Neural progenitor cell (in vitro differentiated cells): ENCODE results near the gene HSD11B2. TPM values are rescaled to one million over a fixed set of nuclear protein-coding genes. Genes with fewer than 3 reads are reported as not detected.

Source experiments
- DNase-seq: peaks from one replicate; pipeline ENCODE4 v3.0.0-alpha.2; 2016; ENCODE audit warnings: low spot score
- H2AFZ ChIP-seq: fragments of 200-600 bp; sonication (generic); replicated peaks from 2 replicates; pipeline ENCODE4 v1.6.1; 2016; ENCODE audit warnings: antibody characterized with exemption
- H3F3A ChIP-seq: fragments of 200-600 bp; sonication (generic); 2 replicates; pipeline ENCODE4 v1.6.1; 2016; ENCODE audit warnings: antibody characterized with exemption, low read depth
- H3K27ac ChIP-seq: fragments of 200-600 bp; sonication (generic); 2 replicates; pipeline ENCODE4 v1.5.1; 2016; ENCODE audit warnings: mild to moderate bottlenecking
- H3K27me3 ChIP-seq: fragments of 200-600 bp; sonication (generic); 2 replicates; pipeline ENCODE4 v1.6.1; 2016; ENCODE audit warnings: mild to moderate bottlenecking, moderate library complexity
- H3K36me3 ChIP-seq: fragments of 200-600 bp; sonication (generic); 2 replicates; pipeline ENCODE4 v1.5.1; 2016
- H3K4me1 ChIP-seq: fragments of 200-600 bp; sonication (generic); 2 replicates; pipeline ENCODE4 v1.6.1; 2016; ENCODE audit warnings: mixed run types
- H3K4me2 ChIP-seq: fragments of 200-600 bp; sonication (generic); 2 replicates; pipeline ENCODE4 v1.6.1; 2016
- H3K4me3 ChIP-seq: fragments of 200-600 bp; sonication (generic); 2 replicates; pipeline ENCODE4 v1.5.1; 2016
- H3K79me2 ChIP-seq: fragments of 200-600 bp; sonication (generic); 2 replicates; pipeline ENCODE4 v1.6.1; 2016; ENCODE audit warnings: low read depth
- H3K9ac ChIP-seq: fragments of 200-600 bp; sonication (generic); 2 replicates; pipeline ENCODE4 v1.6.1; 2016
- H3K9me3 ChIP-seq: fragments of 200-600 bp; sonication (generic); 2 replicates; pipeline ENCODE4 v1.5.1; 2016; ENCODE audit warnings: low read depth
- H4K20me1 ChIP-seq: fragments of 200-600 bp; sonication (generic); 2 replicates; pipeline ENCODE4 v1.6.1; 2016; ENCODE audit warnings: low read depth
- H3K27ac Mint-ChIP-seq: 3 replicates; pipeline ENCODE4 v1.8.0; 2021; ENCODE audit warnings: mixed read lengths
- H3K27me3 Mint-ChIP-seq: 2 replicates; pipeline ENCODE4 v1.8.0; 2022; ENCODE audit warnings: low read depth, mild to moderate bottlenecking, inconsistent platforms, moderate library complexity, mixed read lengths; ENCODE audit not compliant: insufficient read depth
- H3K36me3 Mint-ChIP-seq: 3 replicates; pipeline ENCODE4 v1.8.0; 2021; ENCODE audit warnings: mixed read lengths
- H3K4me1 Mint-ChIP-seq: 3 replicates; pipeline ENCODE4 v1.8.0; 2021; ENCODE audit warnings: mixed read lengths
- H3K4me3 Mint-ChIP-seq: 3 replicates; pipeline ENCODE4 v1.8.0; 2021; ENCODE audit warnings: mild to moderate bottlenecking, moderate library complexity, mixed read lengths
- H3K9me3 Mint-ChIP-seq: 3 replicates; pipeline ENCODE4 v1.8.0; 2020; ENCODE audit warnings: mixed read lengths
- EZH2 ChIP-seq: fragments of 200-600 bp; sonication (generic); IDR thresholded peaks from 2 replicates; pipeline ENCODE4 v1.6.1; 2017; ENCODE audit warnings: antibody characterized with exemption, mild to moderate bottlenecking, moderate library complexity
- EZH2phosphoT487 ChIP-seq: fragments of 200-600 bp; sonication (generic); IDR thresholded peaks from 2 replicates; pipeline ENCODE4 v1.6.1; 2017; ENCODE audit warnings: antibody characterized with exemption
- total RNA-seq: library from RNA; depleted of rRNA; stranded (reverse); fragments of >200 nt; gene quantifications from 2 replicates; pipeline ENCODE4 v1.2.3, GENCODE V29; 2015; ENCODE audit warnings: low replicate concordance
- TF ChIP-seq, protein P1 (sequence below): fragments of 200-600 bp; sonication (generic); IDR thresholded peaks from 2 replicates; pipeline ENCODE4 v1.5.1; 2017; ENCODE audit warnings: antibody characterized with exemption, mild to moderate bottlenecking

HSD11B2 gene
- total RNA-seq = 1.6 TPM in 1 of 2 replicates, not detected in the other

DNA sequence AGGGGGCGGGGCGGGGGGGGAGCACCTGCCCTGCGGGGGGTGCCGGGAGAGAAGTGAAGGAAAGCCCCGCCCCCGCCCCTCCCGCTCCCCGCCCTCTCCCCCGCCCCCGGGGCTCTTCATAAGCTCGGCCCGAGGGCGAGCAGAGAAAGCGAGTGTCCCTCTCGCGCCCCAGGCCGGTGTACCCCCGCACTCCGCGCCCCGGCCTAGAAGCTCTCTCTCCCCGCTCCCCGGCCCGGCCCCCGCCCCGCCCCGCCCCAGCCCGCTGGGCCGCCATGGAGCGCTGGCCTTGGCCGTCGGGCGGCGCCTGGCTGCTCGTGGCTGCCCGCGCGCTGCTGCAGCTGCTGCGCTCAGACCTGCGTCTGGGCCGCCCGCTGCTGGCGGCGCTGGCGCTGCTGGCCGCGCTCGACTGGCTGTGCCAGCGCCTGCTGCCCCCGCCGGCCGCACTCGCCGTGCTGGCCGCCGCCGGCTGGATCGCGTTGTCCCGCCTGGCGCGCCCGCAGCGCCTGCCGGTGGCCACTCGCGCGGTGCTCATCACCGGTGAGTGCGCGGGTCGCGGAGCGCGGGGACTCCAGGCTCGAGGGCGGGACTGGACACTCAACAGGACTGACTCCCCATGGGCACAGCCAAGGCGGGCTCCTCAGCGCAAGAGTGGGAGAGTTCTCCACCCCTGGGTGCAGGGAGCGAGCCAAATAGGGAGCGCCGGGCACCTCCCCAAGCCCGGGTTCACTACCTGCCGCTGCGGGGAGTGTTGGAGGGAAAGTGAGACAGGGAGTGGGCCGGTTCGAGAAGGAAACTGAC lies at the start of gene HSD11B2:
Gene HSD11B2, plus strand, starts transcription at position 145 of the 798 bp plus-strand sequence. Its CDS starts 128 bp downstream, at position 273.
- H2AFZ ChIP-seq = peak within 1 kb of the TSS; percentile 88
- H3K9me3 ChIP-seq = no peaks in the 10 kb centered on the region
- Mint-ChIP-seq H3K9me3 (no peaks in the 10 kb centered on the region), H3K36me3 (no peaks in the 10 kb centered on the region), H3K27me3 (peaks cover 39% of the 10 kb centered on the region), H3K4me3 (peak within 1 kb of the TSS; percentile 84), H3K4me1 (peaks cover 28% of the 10 kb centered on the region), H3K27ac (no peak within 1 kb of the TSS)
- H3K4me1 ChIP-seq = peaks cover 18% of the 10 kb centered on the region
- H3K79me2 ChIP-seq = no peaks in the 10 kb centered on the region
- no peak for TF ChIP-seq EZH2phosphoT487
- TF ChIP-seq, protein P1, sequence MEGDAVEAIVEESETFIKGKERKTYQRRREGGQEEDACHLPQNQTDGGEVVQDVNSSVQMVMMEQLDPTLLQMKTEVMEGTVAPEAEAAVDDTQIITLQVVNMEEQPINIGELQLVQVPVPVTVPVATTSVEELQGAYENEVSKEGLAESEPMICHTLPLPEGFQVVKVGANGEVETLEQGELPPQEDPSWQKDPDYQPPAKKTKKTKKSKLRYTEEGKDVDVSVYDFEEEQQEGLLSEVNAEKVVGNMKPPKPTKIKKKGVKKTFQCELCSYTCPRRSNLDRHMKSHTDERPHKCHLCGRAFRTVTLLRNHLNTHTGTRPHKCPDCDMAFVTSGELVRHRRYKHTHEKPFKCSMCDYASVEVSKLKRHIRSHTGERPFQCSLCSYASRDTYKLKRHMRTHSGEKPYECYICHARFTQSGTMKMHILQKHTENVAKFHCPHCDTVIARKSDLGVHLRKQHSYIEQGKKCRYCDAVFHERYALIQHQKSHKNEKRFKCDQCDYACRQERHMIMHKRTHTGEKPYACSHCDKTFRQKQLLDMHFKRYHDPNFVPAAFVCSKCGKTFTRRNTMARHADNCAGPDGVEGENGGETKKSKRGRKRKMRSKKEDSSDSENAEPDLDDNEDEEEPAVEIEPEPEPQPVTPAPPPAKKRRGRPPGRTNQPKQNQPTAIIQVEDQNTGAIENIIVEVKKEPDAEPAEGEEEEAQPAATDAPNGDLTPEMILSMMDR = peak; percentile 21
- no peak within 1 kb of the TSS for H3K9ac ChIP-seq
- H3K4me2 ChIP-seq = peak within 1 kb of the TSS; percentile 94
- no peaks in the 10 kb centered on the region for H4K20me1 ChIP-seq
- H3K4me3 ChIP-seq = peak within 1 kb of the TSS; percentile 59
- H3F3A ChIP-seq = peaks cover 13% of the 10 kb centered on the region
- no peak within 1 kb of the TSS for H3K27ac ChIP-seq
- H3K27me3 ChIP-seq = peaks cover 54% of the 10 kb centered on the region
- no peaks in the 10 kb centered on the region for H3K36me3 ChIP-seq
- peak; percentile 91 for DNase-seq

DNA sequence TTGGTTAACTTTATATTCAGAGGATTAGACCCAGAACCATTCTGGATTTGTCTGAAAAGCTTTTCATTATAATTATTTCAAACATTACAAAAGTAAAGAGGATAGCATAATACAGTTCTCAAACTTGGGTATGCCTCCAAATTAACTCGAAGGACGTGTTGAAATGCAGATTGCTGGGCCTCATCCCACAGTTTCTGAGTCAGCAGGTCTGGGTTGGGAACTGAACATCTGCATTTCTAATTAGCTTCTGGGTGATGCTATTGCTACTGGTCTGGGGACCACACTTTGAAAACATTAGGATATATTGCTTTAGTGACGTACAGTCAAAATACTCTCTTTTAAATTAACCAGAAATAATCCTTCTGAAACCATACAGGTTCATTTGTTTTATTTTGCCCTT lies 47.6 kb upstream of the HSD11B2 start:
- H3K27ac Mint-ChIP-seq = no peak overlapping the region
- H3K4me3 Mint-ChIP-seq = no peak overlapping the region

DNA sequence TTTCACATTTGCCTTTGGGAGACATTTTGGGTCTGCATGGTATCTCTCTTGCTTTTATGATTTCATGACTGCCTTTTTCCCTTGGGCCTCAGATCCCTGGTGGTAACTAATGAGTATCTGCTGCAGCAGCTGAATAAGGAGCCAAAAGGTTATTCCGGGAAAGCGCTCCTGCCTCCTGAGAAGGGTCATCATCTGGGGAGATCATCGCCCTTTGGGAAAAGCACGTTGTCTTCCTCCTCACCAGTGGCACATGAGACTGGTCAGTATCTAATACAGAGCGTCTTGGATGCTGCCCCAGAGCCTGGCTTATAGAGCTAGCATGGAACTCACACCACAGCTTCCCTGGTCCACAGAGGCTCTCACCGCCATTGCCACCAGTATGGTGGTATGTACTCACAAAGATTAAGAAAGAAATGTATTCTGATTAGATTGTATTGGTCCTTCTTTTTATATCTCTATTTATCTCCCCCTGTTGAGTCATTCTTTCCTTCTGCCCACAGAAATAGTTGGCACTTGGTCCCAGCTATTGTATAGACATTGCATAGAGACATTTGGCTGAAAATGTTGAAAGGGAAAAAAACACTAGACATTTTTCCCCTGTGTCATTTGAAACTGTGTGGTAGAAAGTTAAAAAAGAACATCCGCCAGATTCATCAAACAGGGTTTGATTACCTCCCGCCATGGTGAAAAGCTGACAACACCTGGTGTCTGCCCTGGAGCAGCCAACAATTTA lies 46.0 kb upstream of the HSD11B2 start:
- Histone ChIP-seq H3K9me3 (no peaks in the 10 kb centered on the region), H2AFZ (no peak overlapping the region), H3K79me2 (no peaks in the 10 kb centered on the region), H3K36me3 (no peaks in the 10 kb centered on the region), H3K27me3 (no peaks in the 10 kb centered on the region), H3F3A (no peaks in the 10 kb centered on the region), H3K27ac (no peak overlapping the region), H3K4me1 (peaks cover 16% of the 10 kb centered on the region), H3K4me2 (no peak overlapping the region), H3K4me3 (no peak overlapping the region), H3K9ac (no peak overlapping the region), H4K20me1 (no peaks in the 10 kb centered on the region)
- Mint-ChIP-seq H3K27ac (no peak overlapping the region), H3K36me3 (no peaks in the 10 kb centered on the region), H3K9me3 (no peaks in the 10 kb centered on the region), H3K4me1 (peaks cover 23% of the 10 kb centered on the region), H3K4me3 (no peak overlapping the region), H3K27me3 (peaks cover 2% of the 10 kb centered on the region)
- TF ChIP-seq EZH2 (no peak), EZH2phosphoT487 (no peak)
- TF ChIP-seq, protein P1 = no peak
- no peak for DNase-seq

More for the DNA sequence above, 47.6 kb upstream of the HSD11B2 start:
- no peaks in the 10 kb centered on the region for H3K9me3 ChIP-seq
- no peaks in the 10 kb centered on the region for H3K36me3 ChIP-seq
- peaks cover 14% of the 10 kb centered on the region for H3K4me1 Mint-ChIP-seq
- H3F3A ChIP-seq = no peaks in the 10 kb centered on the region
- H3K4me1 ChIP-seq = peaks cover 14% of the 10 kb centered on the region
- H3K27me3 Mint-ChIP-seq = peaks cover 2% of the 10 kb centered on the region
- no peaks in the 10 kb centered on the region for H3K36me3 Mint-ChIP-seq
- H4K20me1 ChIP-seq = no peaks in the 10 kb centered on the region
- no peak overlapping the region for H2AFZ ChIP-seq
- H3K9me3 Mint-ChIP-seq = no peaks in the 10 kb centered on the region
- H3K4me3 ChIP-seq = no peak overlapping the region
- TF ChIP-seq, protein P1 = no peak
- TF ChIP-seq EZH2phosphoT487 (no peak), EZH2 (no peak)
- H3K79me2 ChIP-seq = no peaks in the 10 kb centered on the region
- no peak overlapping the region for H3K4me2 ChIP-seq
- no peak overlapping the region for H3K9ac ChIP-seq
- H3K27ac ChIP-seq = no peak overlapping the region
- DNase-seq = no peak
- H3K27me3 ChIP-seq = no peaks in the 10 kb centered on the region
